ENCODE results near the gene SLC4A5. TPM values are rescaled to one million over a fixed set of nuclear protein-coding genes. Genes with fewer than 3 reads are reported as not detected.

Gene SLC4A5
- total RNA-seq, 1 donor from 2014 or later = 2.3 TPM

DNA sequence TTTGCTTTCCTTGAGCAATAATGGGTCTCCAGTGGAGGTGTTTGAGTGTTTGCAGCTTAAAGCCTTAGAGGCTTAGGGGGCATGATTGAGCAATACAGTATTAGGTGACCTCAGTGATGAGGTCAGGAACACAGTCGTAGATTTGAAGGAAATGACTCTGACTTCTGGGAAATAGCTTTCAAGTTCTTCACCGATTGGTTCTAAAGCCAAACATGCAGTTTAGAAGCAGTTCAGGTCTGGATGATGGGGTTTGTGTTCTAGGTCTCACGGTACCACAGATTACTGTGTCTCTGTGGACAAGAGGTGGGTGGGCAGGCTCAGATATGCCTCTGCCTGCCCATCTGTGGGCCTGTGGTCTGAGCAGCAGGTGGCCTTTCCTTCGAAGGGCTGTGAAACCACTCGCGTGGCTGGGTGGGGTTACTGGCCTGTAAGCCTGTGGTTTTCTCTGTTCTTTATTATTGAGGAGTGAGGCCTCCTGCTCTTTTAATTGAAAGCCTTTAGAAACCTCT is 137.0 kb downstream of the SLC4A5 start:
- Histone ChIP-seq H3K4me1 (peaks cover 61% of the 10 kb centered on the region), H3K27ac (replicated peaks) (peak overlapping the region; percentile 95), H3K36me3 (peaks cover 31% of the 10 kb centered on the region), H3K27me3 (ENCODE audit: low read depth) (no peaks in the 10 kb centered on the region), H3K9me3 (replicated peaks) (no peaks in the 10 kb centered on the region), H3K4me3 (no peak overlapping the region)
- intact Hi-C loops (cut with micrococcal nuclease) = no loop called here
- DNase-seq = no peak
- TF ChIP-seq, protein P1, sequence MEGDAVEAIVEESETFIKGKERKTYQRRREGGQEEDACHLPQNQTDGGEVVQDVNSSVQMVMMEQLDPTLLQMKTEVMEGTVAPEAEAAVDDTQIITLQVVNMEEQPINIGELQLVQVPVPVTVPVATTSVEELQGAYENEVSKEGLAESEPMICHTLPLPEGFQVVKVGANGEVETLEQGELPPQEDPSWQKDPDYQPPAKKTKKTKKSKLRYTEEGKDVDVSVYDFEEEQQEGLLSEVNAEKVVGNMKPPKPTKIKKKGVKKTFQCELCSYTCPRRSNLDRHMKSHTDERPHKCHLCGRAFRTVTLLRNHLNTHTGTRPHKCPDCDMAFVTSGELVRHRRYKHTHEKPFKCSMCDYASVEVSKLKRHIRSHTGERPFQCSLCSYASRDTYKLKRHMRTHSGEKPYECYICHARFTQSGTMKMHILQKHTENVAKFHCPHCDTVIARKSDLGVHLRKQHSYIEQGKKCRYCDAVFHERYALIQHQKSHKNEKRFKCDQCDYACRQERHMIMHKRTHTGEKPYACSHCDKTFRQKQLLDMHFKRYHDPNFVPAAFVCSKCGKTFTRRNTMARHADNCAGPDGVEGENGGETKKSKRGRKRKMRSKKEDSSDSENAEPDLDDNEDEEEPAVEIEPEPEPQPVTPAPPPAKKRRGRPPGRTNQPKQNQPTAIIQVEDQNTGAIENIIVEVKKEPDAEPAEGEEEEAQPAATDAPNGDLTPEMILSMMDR (IDR thresholded peaks at IDR 0.05; ENCODE audit: borderline replicate concordance) = no peak

DNA sequence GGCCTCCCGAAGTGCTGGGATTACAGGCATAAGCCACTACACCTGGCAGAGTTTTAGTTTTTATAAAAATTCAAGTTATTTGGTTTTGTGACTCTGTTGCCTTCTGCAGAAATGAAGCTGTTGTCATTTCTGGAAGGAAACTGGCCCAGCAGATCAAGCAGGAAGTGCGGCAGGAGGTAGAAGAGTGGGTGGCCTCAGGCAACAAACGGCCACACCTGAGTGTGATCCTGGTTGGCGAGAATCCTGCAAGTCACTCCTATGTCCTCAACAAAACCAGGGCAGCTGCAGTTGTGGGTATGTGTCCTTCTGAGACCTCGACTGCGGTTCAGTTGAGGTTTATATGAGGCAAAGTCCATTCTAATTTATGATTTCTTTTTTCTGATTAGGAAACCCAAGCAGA is 137.6 kb downstream of the SLC4A5 start:
- TF ChIP-seq, protein P1 (IDR thresholded peaks at IDR 0.05; ENCODE audit: borderline replicate concordance) = no peak
- intact Hi-C loops (cut with micrococcal nuclease) = no loop called here
- peak overlapping the region; percentile 95 for H3K27ac ChIP-seq (replicated peaks)
- H3K4me3 ChIP-seq = no peak overlapping the region
- peaks cover 67% of the 10 kb centered on the region for H3K4me1 ChIP-seq
- no peak for DNase-seq
- H3K36me3 ChIP-seq = peaks cover 24% of the 10 kb centered on the region
- H3K27me3 ChIP-seq (ENCODE audit: low read depth) = no peaks in the 10 kb centered on the region
- no peaks in the 10 kb centered on the region for H3K9me3 ChIP-seq (replicated peaks)

DNA sequence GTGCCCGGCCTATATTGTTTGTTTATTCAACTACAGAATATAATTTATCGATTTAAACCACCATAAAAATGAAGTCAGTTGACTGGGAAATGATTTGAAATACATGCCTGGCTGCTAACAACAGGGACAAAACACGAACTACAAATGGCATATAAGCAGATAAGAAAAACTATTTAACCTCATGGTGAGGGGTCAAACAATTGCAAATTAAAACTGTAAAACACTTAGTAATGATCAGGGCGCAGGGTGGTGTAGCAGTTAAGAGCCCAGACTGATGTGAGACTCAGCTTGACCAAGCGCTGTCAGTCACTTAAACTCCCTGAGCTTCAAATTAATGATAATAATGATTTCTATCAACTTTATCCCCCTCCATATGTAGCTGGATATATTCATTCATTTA is 138.1 kb downstream of the SLC4A5 start:
- peaks cover 72% of the 10 kb centered on the region for H3K4me1 ChIP-seq
- H3K36me3 ChIP-seq = peaks cover 19% of the 10 kb centered on the region
- H3K27ac ChIP-seq (replicated peaks) = peak overlapping the region; percentile 95

DNA sequence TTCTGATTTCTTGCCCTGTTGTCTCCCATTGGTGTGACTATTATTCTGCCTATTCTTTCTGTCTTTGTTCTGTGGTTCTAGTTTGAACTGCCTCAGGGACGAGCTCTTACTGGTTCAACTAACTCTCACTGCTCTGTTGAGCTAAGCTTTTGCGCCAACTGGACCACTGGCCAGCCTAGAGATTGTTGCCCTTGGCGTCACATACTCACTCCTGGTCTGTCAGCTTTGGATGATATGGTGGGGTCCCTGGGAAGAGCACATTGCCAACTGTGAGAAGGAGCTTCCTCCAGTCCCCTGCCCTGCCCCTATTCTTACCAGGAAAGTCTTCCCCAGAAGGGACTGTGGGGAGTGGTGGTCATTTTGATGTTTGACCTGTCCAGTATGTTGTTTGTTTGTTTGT is 138.8 kb downstream of the SLC4A5 start:
- H3K4me1 ChIP-seq = peaks cover 79% of the 10 kb centered on the region
- H3K9me3 ChIP-seq (replicated peaks) = no peaks in the 10 kb centered on the region
- H3K27ac ChIP-seq (replicated peaks) = peak overlapping the region; percentile 95
- DNase-seq = no peak
- TF ChIP-seq, protein P1 (IDR thresholded peaks at IDR 0.05; ENCODE audit: borderline replicate concordance) = no peak
- intact Hi-C loops (cut with micrococcal nuclease) = no loop called here
- H3K27me3 ChIP-seq (ENCODE audit: low read depth) = no peaks in the 10 kb centered on the region
- H3K4me3 ChIP-seq = no peak overlapping the region
- H3K36me3 ChIP-seq = peaks cover 13% of the 10 kb centered on the region

More for the DNA sequence above, 138.1 kb downstream of the SLC4A5 start:
- H3K9me3 ChIP-seq (replicated peaks) = no peaks in the 10 kb centered on the region
- intact Hi-C loops (cut with micrococcal nuclease) = no loop called here
- H3K27me3 ChIP-seq (ENCODE audit: low read depth) = no peaks in the 10 kb centered on the region
- no peak for DNase-seq
- TF ChIP-seq, protein P1 (IDR thresholded peaks at IDR 0.05; ENCODE audit: borderline replicate concordance) = no peak
- no peak overlapping the region for H3K4me3 ChIP-seq

DNA sequence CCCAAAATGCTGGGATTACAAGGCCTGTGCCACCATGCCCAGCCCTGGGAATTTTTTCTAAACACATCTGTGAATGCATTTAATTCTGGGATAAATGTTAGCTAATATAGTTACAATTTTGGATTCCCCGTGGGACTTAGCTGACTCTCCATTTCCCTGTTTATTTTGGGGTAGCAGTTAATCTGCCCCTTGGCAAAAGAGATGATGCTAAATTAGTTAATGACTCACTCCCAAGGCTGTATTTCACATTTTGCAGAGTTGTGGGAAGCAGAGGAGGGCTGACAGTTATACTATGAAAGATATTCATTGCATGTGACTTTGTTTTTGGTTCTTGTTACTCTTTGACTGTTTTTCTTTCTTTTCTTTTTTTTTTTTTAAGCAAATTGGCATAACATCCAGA is 141.6 kb downstream of the SLC4A5 start:
- Histone ChIP-seq H3K36me3 (no peaks in the 10 kb centered on the region), H3K9me3 (replicated peaks) (no peaks in the 10 kb centered on the region), H3K4me3 (peak overlapping the region; percentile 95), H3K27ac (replicated peaks) (peak overlapping the region; percentile 95), H3K27me3 (ENCODE audit: low read depth) (no peaks in the 10 kb centered on the region), H3K4me1 (peaks cover 88% of the 10 kb centered on the region)
- TF ChIP-seq, protein P1 (IDR thresholded peaks at IDR 0.05; ENCODE audit: borderline replicate concordance) = no peak
- no peak for DNase-seq
- intact Hi-C loops (cut with micrococcal nuclease) = no loop called here
